Transverse colon (tissue), 4 donors: ENCODE results near the gene HS2ST1. TPM values are rescaled to one million over a fixed set of nuclear protein-coding genes. Genes with fewer than 3 reads are reported as not detected.

Experiments used
- DNase-seq: peaks from one replicate; pipeline ENCODE4 v3.0.0-alpha.2; 2019
- H3K27ac ChIP-seq, 4 donors: fragments of 200-600 bp; sonication (generic); 2 replicates each; pipeline ENCODE4 v1.5.1; 2016 to 2018; ENCODE audit warnings: inconsistent platforms in 4 of 4
- H3K27me3 ChIP-seq: fragments of 200-600 bp; sonication (generic); 2 replicates; pipeline ENCODE4 v1.5.1; 2017; ENCODE audit warnings: inconsistent platforms
- H3K36me3 ChIP-seq, 4 donors: fragments of 200-600 bp; sonication (generic); 2 replicates each; pipeline ENCODE4 v1.5.1; 2017 to 2019; ENCODE audit warnings: inconsistent platforms in 4 of 4
- H3K4me1 ChIP-seq, 4 donors: fragments of 200-600 bp; sonication (generic); 2 replicates each; pipeline ENCODE4 v1.5.1; 2017 to 2020; ENCODE audit warnings: inconsistent platforms in 4 of 4
- H3K4me3 ChIP-seq, 4 donors: fragments of 200-600 bp; sonication (generic); 1 replicate in 1 of 4; 2 replicates in 3 of 4; pipeline versions ENCODE4 v1.5.1 to v1.6.1; 2017 to 2019; ENCODE audit warnings: inconsistent platforms in 4 of 4
- H3K9me3 ChIP-seq, 2 donors: fragments of 200-600 bp; sonication (generic); 2 replicates each; pipeline ENCODE4 v1.5.1; 2017 to 2019; ENCODE audit warnings: inconsistent platforms in 2 of 2
- CTCF ChIP-seq, 5 experiments: fragments of 200-600 bp in 3 of 5; fragments of 450-650 bp in 2 of 5; sonication (generic) in 3 of 5; IDR thresholded peaks; 1 replicate in 2 of 5; 2 replicates in 3 of 5; pipeline ENCODE4 v1.5.1; 2016 to 2017; ENCODE audit warnings: antibody characterized with exemption in 5 of 5, inconsistent platforms in 3 of 5, mild to moderate bottlenecking in 2 of 5, moderate library complexity in 1 of 5
- EP300 ChIP-seq: sonication (generic); formaldehyde crosslinking; IDR thresholded peaks from one replicate; pipeline ENCODE4 v1.6.1; 2017; ENCODE audit warnings: antibody characterized with exemption, low read depth
- POLR2A ChIP-seq: fragments of 450-650 bp; IDR thresholded peaks from one replicate; pipeline ENCODE4 v1.6.1; 2016; ENCODE audit warnings: antibody characterized with exemption, mild to moderate bottlenecking, moderate library complexity
- POLR2AphosphoS5 ChIP-seq, 3 donors: sonication (generic); formaldehyde crosslinking; IDR thresholded peaks; one replicate each; pipeline ENCODE4 v1.6.1; 2016; ENCODE audit warnings: antibody characterized with exemption in 3 of 3
- WGBS, 2 donors: methylation state at CpG; one replicate each; pipeline ENCODE4 v1.1.5; 2018; ENCODE audit warnings: low coverage in 1 of 2; 5-methylcytosine and 5-hydroxymethylcytosine counted together
- in situ Hi-C, 4 donors: fragments of 200-750 bp; cut with MboI; loops; one replicate each; pipeline versions ENCODE4 v1.15.0 to v1.15.1; 2017; ENCODE audit warnings: low sequenced_read_pairs in 3 of 4, low pct_ligation_motif_present in 1 of 4, low pct_unique_long_range_greater_than_20kb in 1 of 4
- intact Hi-C: fragments of 100-400 bp; cut with DNase I; formaldehyde crosslinking; loops from one replicate; pipeline ENCODE4 v1.15.1; 2023; ENCODE audit warnings: low total_unique reads
- total RNA-seq, 4 donors: library from RNA; depleted of rRNA; stranded (reverse); fragments of >200 nt; gene quantifications; one replicate each; pipeline ENCODE4 v1.1.0, GENCODE V29; 2016

The HS2ST1 gene
- total RNA-seq, 4 donors from 2014 or later, result 1.9 to 17.1 (median 9.9) TPM

GRCh38 chr1:87121711-87122163 lies 207.3 kb downstream of the HS2ST1 start:
- no peaks in the 10 kb centered on the region for H3K36me3 ChIP-seq
- DNase-seq, result no peak
- 63% methylated on average over 7 of the region's 7 CpGs; no CpG with 5 or more reads in 1 of the 2 donors for whole genome bisulfite sequencing, 2 donors
- intact Hi-C loops, result no loop called here
- TF ChIP-seq EP300, result no peak
- TF ChIP-seq CTCF (IDR thresholded peaks at IDR 0.05), result no peak
- TF ChIP-seq POLR2AphosphoS5 (IDR thresholded peaks at IDR 0.05), result no peak
- TF ChIP-seq POLR2A, result no peak
- no peak overlapping the region for H3K4me3 ChIP-seq
- no peaks in the 10 kb centered on the region for H3K9me3 ChIP-seq
- in situ Hi-C loops, result no loop called here
- no peak overlapping the region for H3K27ac ChIP-seq
- no peaks in the 10 kb centered on the region for H3K27me3 ChIP-seq
- H3K4me1 ChIP-seq, result no peaks in the 10 kb centered on the region

- no peak for DNase-seq
- in situ Hi-C loops, result no loop called here
- intact Hi-C loops, result no loop called here
- H3K4me3 ChIP-seq, result no peak overlapping the region
- no peaks in the 10 kb centered on the region for H3K9me3 ChIP-seq
- H3K27ac ChIP-seq, result no peak overlapping the region
- no peaks in the 10 kb centered on the region for H3K36me3 ChIP-seq
- 96% methylated on average over 1 of the region's 1 CpG; no CpG with 5 or more reads in 1 of the 2 donors for WGBS, 2 donors
- H3K4me1 ChIP-seq, result no peaks in the 10 kb centered on the region
- TF ChIP-seq POLR2A (no peak), EP300 (no peak), POLR2AphosphoS5 (IDR thresholded peaks at IDR 0.05) (no peak), CTCF (IDR thresholded peaks at IDR 0.05) (no peak)
- H3K27me3 ChIP-seq, result no peaks in the 10 kb centered on the region
These were observed 207.8 kb downstream of the HS2ST1 start for GRCh38 chr1:87122243-87122642.

- DNase-seq, result no peak
- TF ChIP-seq POLR2AphosphoS5 (IDR thresholded peaks at IDR 0.05), result no peak
- TF ChIP-seq EP300, result no peak
- TF ChIP-seq CTCF (IDR thresholded peaks at IDR 0.05), result no peak
- no peak for TF ChIP-seq POLR2A
- in situ Hi-C loops, result no loop called here
- Histone ChIP-seq H3K27me3 (no peaks in the 10 kb centered on the region), H3K27ac (no peak overlapping the region), H3K9me3 (no peaks in the 10 kb centered on the region), H3K36me3 (no peaks in the 10 kb centered on the region), H3K4me3 (no peak overlapping the region), H3K4me1 (no peaks in the 10 kb centered on the region)
- intact Hi-C loops, result no loop called here
- 91% methylated on average over 6 of the region's 6 CpGs; no CpG with 5 or more reads in 1 of the 2 donors for whole genome bisulfite sequencing, 2 donors
These were observed 209.2 kb downstream of the HS2ST1 start for GRCh38 chr1:87123610-87124009.

- no peak for DNase-seq
- in situ Hi-C loops, result loop anchor here in 3 of 4 donors (25.0 kb wide), 1 partner anchor 835 kb away; no protein-coding TSS in a partner anchor
- Histone ChIP-seq H3K9me3 (no peaks in the 10 kb centered on the region), H3K4me3 (no peak overlapping the region), H3K27me3 (no peaks in the 10 kb centered on the region), H3K36me3 (no peaks in the 10 kb centered on the region), H3K27ac (no peak overlapping the region), H3K4me1 (peaks cover 0 to 2% (median 0%) of the 10 kb centered on the region in 4 donors)
- 87 to 88% methylated on average over 5 to 6 of the region's 6 CpGs for WGBS, 2 donors
- intact Hi-C loops, result no loop called here
- TF ChIP-seq POLR2A (no peak), CTCF (IDR thresholded peaks at IDR 0.05) (no peak), EP300 (no peak), POLR2AphosphoS5 (IDR thresholded peaks at IDR 0.05) (no peak)
These were observed 212.6 kb downstream of the HS2ST1 start for GRCh38 chr1:87126886-87127505.
